NCI-H1105 (cell line): ENCODE measurements around the gene DYNC1I1.

Experiments used
- DNase-seq: peaks from one replicate; lab custom pipeline; 2025; lab: John Stamatoyannopoulos, UW

Gene DYNC1I1

DNA sequence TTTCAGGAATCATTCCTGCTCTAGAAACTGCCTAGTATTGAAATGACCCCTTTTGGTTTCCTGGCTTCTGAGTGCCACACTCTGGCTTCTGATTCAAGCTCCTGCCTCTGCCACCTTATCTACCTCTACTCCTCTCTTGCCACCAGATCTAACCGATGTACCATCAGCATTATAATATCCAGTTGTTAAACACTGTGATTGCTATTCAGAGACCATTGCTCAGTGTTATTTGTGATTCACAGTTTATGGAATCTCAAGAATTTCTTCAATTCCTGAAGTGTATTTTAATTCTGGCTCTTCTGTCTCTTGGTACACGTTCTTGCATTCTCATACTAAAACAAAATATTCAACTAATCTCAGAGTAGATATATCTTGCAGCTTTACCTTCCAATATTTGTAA, 88.7 kb downstream of the DYNC1I1 start:
- no peak for DNase-seq

DNA sequence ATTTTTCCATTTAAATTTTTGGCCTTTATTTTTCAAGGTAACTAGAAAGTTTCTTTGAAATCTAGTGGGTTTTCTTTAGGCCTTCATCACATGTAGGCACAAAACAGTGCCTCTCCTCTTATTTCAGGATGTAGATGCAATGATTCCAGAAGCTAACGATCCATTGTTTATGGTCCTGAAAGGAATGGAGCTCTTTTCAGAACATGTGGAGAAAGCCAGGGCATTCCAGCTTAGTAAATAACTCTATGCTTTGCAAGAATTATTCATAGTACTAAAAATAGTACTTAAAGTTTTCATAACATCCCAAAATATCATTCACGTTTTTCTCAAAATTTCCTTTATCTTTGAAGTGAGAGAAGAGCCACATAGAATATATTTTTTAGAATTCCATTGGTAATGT, 91.3 kb downstream of the DYNC1I1 start:
- no peak for DNase-seq

DNA sequence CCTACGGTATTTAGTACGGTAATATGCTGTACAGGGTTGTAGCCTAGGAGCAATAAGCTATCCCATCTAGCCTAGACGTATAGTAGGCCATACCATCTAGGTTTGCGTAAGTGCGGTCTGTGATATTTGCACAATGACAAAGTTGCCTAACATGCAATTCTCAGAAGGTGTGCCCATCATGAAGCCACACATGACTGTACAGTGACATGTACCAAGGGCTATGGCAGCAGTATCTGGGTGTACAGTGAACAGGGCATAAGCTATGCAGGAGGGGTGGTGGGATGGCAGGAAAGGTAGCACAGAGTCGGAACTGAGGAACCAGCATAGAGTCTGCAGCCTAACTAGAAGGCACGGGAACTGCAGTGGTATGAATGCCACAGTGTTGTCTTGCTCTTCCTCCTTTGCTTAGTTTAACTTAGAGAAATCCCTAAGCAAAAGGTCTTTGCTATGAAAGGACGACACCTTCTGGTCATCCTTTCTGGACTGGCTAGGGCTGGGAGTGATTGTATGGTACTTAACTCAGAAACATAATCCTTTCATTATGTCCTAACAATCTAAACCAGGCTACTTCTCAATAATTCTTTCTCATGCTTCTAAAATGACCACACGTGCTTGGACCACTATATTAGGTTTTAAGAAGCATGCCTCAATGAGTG, 93.5 kb downstream of the DYNC1I1 start:
- no peak for DNase-seq

DNA sequence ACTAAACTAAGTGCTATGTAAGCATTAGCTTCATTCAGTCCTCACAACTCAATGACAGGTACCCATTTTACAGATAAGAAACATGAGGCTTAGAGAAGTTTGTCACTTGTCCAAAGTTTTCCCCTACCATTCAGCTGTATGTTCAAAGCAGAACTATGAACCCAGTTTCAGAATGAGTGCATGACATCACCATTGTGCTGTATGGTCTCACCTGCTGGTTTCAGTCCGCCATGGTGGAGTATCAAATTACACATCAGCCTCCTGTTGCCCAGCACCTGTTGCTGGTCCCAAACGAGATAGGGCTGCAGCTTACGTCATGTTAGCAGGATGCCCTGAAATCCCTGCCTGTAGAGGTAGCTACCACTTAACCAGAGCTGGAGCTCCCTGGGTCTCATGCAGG, 95.0 kb downstream of the DYNC1I1 start:
- DNase-seq, result peak; percentile 57

- peak; percentile 62 for DNase-seq
These were observed 98.9 kb downstream of the DYNC1I1 start for GRCh38 chr7:95871075-95871848.

- DNase-seq, result no peak
These were observed 99.5 kb downstream of the DYNC1I1 start for GRCh38 chr7:95871896-95872295.

DNA sequence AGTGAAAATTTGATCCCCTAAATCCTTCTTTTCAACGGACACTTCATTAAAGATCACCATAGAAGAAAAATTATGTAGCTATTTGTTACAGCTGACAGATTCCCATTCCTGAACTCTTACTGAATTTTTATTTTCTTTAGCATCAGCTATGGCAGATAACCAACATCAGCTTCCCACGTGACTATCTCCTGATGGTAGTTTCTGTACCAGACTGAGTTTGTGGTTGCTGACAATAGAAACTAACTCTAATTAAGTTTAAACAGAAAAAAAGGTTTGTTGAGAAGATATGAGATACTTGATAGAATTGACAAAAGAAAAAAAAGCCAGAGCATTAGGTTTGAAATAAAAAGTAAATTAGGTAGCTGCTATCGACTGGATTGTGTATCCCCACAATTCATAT, 101.8 kb downstream of the DYNC1I1 start:
- no peak for DNase-seq

- DNase-seq, result no peak
These were observed 102.3 kb downstream of the DYNC1I1 start for GRCh38 chr7:95874541-95875265.

GRCh38 chr7:95875519-95875918, 103.2 kb downstream of the DYNC1I1 start:
- DNase-seq, result no peak

- DNase-seq, result no peak
These were observed 106.3 kb downstream of the DYNC1I1 start for GRCh38 chr7:95878677-95879076.

DNA sequence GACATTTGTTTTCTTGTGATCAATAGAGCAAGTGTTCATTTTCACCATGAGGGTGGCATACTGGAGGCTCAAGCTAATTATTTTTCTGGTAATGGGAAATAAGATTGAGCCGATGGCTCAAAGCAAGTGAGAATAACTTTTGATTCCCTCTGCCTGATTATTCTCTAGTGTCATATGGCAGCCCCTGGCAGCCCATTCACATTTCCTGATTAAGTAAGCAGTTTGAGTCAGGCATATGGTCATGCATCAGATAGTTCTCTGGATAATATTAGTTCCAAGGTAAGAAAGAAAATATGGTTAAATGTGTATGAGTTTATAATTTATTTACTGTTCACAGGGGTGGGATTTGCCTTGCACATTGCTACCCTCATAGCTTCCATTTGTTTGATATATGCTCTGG, 109.2 kb downstream of the DYNC1I1 start:
- DNase-seq, result no peak

DNA sequence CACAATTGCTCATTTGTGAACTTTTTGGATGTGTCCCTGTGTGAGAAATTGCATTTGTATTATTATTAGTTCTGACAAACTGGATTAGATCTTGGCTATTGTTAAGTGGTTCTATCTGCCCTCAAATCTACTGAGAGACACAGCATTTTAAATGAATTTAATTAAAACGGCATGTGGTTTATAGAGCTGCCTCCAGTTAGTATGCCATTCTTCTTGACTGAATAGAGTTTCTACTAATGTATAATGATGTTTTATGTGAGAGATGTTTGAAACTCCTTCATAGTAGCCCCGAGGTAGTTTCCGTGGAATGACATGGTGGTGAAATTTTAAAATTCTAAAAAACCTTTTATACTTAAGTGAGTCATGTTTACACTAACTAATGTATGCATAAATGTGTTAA, 110.9 kb downstream of the DYNC1I1 start:
- no peak for DNase-seq

DNA sequence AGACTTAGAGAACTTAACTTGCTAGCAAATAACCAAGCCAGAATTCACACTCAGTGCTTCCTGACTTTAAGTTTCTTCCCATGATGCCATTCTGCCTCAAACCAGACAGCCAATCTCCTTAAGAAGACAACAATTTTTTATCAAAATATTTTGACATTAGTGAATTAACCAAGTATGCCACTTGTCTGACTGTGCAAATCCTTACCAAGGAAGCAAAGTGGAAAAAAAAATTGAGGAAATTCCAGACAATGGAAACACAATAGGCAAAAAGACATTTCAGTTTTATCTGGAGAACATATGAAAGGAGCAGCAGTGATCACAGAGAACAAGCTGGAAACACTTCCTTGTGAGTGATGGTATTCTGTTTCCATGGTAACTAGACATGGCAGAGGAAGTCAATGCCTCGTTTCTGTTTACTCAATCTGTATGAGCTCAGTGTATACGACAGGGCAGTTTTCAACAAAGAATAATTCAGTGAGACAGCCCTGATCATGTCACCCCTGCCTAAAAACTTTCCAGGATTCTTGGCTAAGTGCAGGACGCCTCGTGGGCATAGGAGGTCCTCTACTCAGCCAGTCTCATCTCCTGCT, 114.2 kb downstream of the DYNC1I1 start:
- peak; percentile 34 for DNase-seq

- no peak for DNase-seq
These were observed 121.1 kb downstream of the DYNC1I1 start for GRCh38 chr7:95893484-95893883.

- peak; percentile 84 for DNase-seq
These were observed 125.3 kb downstream of the DYNC1I1 start for GRCh38 chr7:95897557-95898251.

GRCh38 chr7:95899919-95900513, 127.7 kb downstream of the DYNC1I1 start:
- no peak for DNase-seq

DNA sequence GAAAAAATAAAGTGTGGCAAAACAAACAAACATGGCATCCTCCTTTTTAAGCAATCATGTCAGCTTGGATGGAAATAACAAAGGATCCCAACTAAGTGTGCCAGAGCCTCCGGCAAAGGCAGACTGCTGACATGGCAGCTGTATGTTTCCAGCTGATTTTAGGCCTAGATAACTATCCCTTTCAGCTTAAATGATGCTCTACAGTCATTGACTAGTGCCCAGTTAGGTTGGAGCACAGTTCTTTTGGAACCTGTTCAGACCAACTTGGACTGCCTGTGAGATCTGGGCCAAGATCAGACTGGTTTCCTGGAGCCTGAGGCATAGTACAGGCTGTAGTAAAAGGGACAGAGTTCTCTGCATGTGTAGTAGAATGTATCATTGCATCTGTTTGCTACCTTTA, 128.7 kb downstream of the DYNC1I1 start:
- peak; percentile 32 for DNase-seq

GRCh38 chr7:95904099-95904498, 131.7 kb downstream of the DYNC1I1 start:
- DNase-seq, result no peak

GRCh38 chr7:95905167-95905566, 132.8 kb downstream of the DYNC1I1 start:
- no peak for DNase-seq

- no peak for DNase-seq
These were observed 134.5 kb downstream of the DYNC1I1 start for GRCh38 chr7:95906851-95907250.

GRCh38 chr7:95907337-95907736, 135.0 kb downstream of the DYNC1I1 start:
- no peak for DNase-seq

GRCh38 chr7:95908499-95908898, 136.1 kb downstream of the DYNC1I1 start:
- no peak for DNase-seq
